ENCODE results near the gene SCN11A. TPM values are rescaled to one million over a fixed set of nuclear protein-coding genes. Genes with fewer than 3 reads are reported as not detected.

The SCN11A gene
- total RNA-seq, 1 experiment from 2014 or later = not detected

- Histone ChIP-seq H3K4me3 (no peak overlapping the region), H3K4me2 (no peak overlapping the region), H3K9me2 (ENCODE audit: insufficient read depth) (no peaks in the 10 kb centered on the region), H3K27me3 (ENCODE audit: insufficient read depth, low read depth) (no peaks in the 10 kb centered on the region), H3K4me1 (replicated peaks; ENCODE audit: insufficient read depth) (no peaks in the 10 kb centered on the region), H2AFZ (no peak overlapping the region), H4K20me1 (ENCODE audit: insufficient read depth) (no peaks in the 10 kb centered on the region; the same call in 1 of the 2 replicates), H3K27ac (no peak overlapping the region), H3K9me3 (ENCODE audit: insufficient read depth, low read depth) (no peaks in the 10 kb centered on the region), H3F3A (ENCODE audit: insufficient read depth, low read depth) (no peaks in the 10 kb centered on the region), H3K36me3 (ENCODE audit: low read depth) (no peaks in the 10 kb centered on the region; the same call in 1 of the 2 replicates), H3K79me2 (ENCODE audit: low read depth) (no peaks in the 10 kb centered on the region)
- ChIA-PET CTCF (no interaction called here), POLR2A (ENCODE audit: unreplicated experiment) (no interaction called here)
- no TSS peak for BruUV-seq (replicated peaks)
- no peak for DNase-seq
- TF ChIP-seq EZH2 (IDR thresholded peaks at IDR 0.05; ENCODE audit: low read depth) (no peak), CTCF (conservative IDR thresholded peaks at IDR 0.05) (no peak)
- intact Hi-C loops (cut with micrococcal nuclease; ENCODE audit: unreplicated experiment) = no loop called here
These were observed 36.7 kb upstream of the SCN11A start for GRCh38 chr3:39088456-39088855.

GRCh38 chr3:39086144-39086543 is 34.4 kb upstream of the SCN11A start:
- Histone ChIP-seq H3K9me2 (ENCODE audit: insufficient read depth) (no peaks in the 10 kb centered on the region), H3K27ac (no peak overlapping the region), H3K4me1 (replicated peaks; ENCODE audit: insufficient read depth) (no peaks in the 10 kb centered on the region), H3K79me2 (ENCODE audit: low read depth) (no peaks in the 10 kb centered on the region), H3K36me3 (ENCODE audit: low read depth) (no peaks in the 10 kb centered on the region; the same call in 1 of the 2 replicates), H3K27me3 (ENCODE audit: insufficient read depth, low read depth) (no peaks in the 10 kb centered on the region), H4K20me1 (ENCODE audit: insufficient read depth) (no peaks in the 10 kb centered on the region; the same call in 1 of the 2 replicates), H3K9me3 (ENCODE audit: insufficient read depth, low read depth) (no peaks in the 10 kb centered on the region), H3K4me2 (no peak overlapping the region), H3F3A (ENCODE audit: insufficient read depth, low read depth) (no peaks in the 10 kb centered on the region), H2AFZ (no peak overlapping the region), H3K4me3 (no peak overlapping the region)
- no peak for DNase-seq
- CTCF ChIA-PET = interaction anchor here (0.6 kb wide), 1 partner anchor 61 kb away, joined by 5 read pairs; no protein-coding TSS in a partner anchor
- BruUV-seq (replicated peaks) = no TSS peak
- TF ChIP-seq CTCF (conservative IDR thresholded peaks at IDR 0.05) (no peak), EZH2 (IDR thresholded peaks at IDR 0.05; ENCODE audit: low read depth) (no peak)
- intact Hi-C loops (cut with micrococcal nuclease; ENCODE audit: unreplicated experiment) = no loop called here
- POLR2A ChIA-PET (ENCODE audit: unreplicated experiment) = no interaction called here

DNA sequence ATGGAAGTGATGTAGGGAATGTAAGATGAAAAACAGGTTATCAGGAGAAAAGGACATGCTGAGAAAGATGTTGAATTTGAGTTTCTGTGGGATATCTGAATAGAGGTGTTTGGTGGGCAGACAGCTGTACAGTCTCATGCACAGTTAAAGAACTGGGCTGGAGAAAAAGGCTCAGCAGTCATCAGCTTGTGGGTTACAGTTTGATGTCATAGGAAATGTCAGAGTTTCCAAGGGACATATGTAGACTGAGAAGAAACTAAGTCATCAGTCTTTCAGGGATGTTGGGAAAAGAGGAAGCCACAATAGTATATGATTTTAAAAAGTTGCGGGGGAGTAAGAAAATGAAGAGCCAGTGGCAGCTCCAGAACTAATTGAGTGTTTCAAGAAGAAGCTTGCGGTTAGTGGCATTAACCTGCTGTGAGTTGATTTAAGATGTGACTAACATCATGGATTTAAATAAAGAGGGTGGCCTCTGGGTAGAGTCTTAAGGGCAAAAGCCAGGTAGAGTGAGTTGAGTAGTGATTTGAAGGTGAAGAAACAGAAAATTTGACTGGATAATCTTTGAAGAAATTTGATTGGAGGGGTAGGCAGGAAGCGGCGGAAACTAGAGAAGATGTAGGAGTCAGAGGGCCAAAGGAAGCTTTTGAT is 31.0 kb upstream of the SCN11A start:
- ChIA-PET POLR2A (ENCODE audit: unreplicated experiment) (no interaction called here), CTCF (no interaction called here)
- no peaks in the 10 kb centered on the region for H3K36me3 ChIP-seq (ENCODE audit: low read depth)
- H3K9me2 ChIP-seq (ENCODE audit: insufficient read depth) = no peaks in the 10 kb centered on the region
- H3K4me1 ChIP-seq (replicated peaks; ENCODE audit: insufficient read depth) = no peaks in the 10 kb centered on the region
- no peaks in the 10 kb centered on the region; the same call in 1 of the 2 replicates for H4K20me1 ChIP-seq (ENCODE audit: insufficient read depth)
- H3K4me2 ChIP-seq = no peak overlapping the region
- H3K79me2 ChIP-seq (ENCODE audit: low read depth) = no peaks in the 10 kb centered on the region
- H3K9me3 ChIP-seq (ENCODE audit: insufficient read depth, low read depth) = no peaks in the 10 kb centered on the region
- TF ChIP-seq CTCF (conservative IDR thresholded peaks at IDR 0.05) = no peak
- no peak for TF ChIP-seq EZH2 (IDR thresholded peaks at IDR 0.05; ENCODE audit: low read depth)
- intact Hi-C loops (cut with micrococcal nuclease; ENCODE audit: unreplicated experiment) = no loop called here
- no peak overlapping the region for H2AFZ ChIP-seq
- no peak overlapping the region for H3K4me3 ChIP-seq
- BruUV-seq (replicated peaks) = no TSS peak
- no peaks in the 10 kb centered on the region for H3K27me3 ChIP-seq (ENCODE audit: insufficient read depth, low read depth)
- H3F3A ChIP-seq (ENCODE audit: insufficient read depth, low read depth) = no peaks in the 10 kb centered on the region
- no peak for DNase-seq
- no peak overlapping the region for H3K27ac ChIP-seq
